Stimulated activated CD4-positive, alpha-beta T cell treated with anti-CD3 and anti-CD28 coated beads, Interleukin-1b, Interleukin-23, amount 100 ng/mL, for 4 hours (primary cell): Measurements from ENCODE around the gene DOCK6.
"Not testable (repeated sequence)": the region's sequence is repeated elsewhere in the genome, so short reads cannot be mapped to it uniquely, and the experiment has no call there.

ENCODE experiments used
- DNase-seq, 2 donors: peaks; one replicate each; pipeline ENCODE4 v3.0.0-alpha.2; 2020; ENCODE audit warnings: low read depth in 2 of 2

Gene DOCK6

GRCh38 chr19:11172576-11172975 is 89.7 kb downstream of the DOCK6 start:
- no peak for DNase-seq

GRCh38 chr19:11171144-11171543 is 91.2 kb downstream of the DOCK6 start:
- DNase-seq = no peak

- no peak for DNase-seq
Observed at GRCh38 chr19:11169896-11170678, 92.2 kb downstream of the DOCK6 start.

GRCh38 chr19:11168568-11168967 is 93.8 kb downstream of the DOCK6 start:
- DNase-seq = no peak

- DNase-seq = no peak
Observed at GRCh38 chr19:11166281-11167142, 95.8 kb downstream of the DOCK6 start.

- DNase-seq = no peak
Observed at GRCh38 chr19:11165486-11166030, 96.8 kb downstream of the DOCK6 start.

GRCh38 chr19:11164879-11165406 is 97.4 kb downstream of the DOCK6 start:
- no peak for DNase-seq

GRCh38 chr19:11164296-11164695 is 98.0 kb downstream of the DOCK6 start:
- no peak for DNase-seq

GRCh38 chr19:11160440-11160768 is 101.9 kb downstream of the DOCK6 start:
- DNase-seq = not testable (repeated sequence)

GRCh38 chr19:11159598-11160439 is 102.5 kb downstream of the DOCK6 start:
- DNase-seq = no peak

- peak; percentile 74 to 79 for DNase-seq
Observed at GRCh38 chr19:11155373-11156120, 106.8 kb downstream of the DOCK6 start, which contains the start of gene SPC24. Gene SPC24, minus strand, starts transcription at chr19:11155782. Its CDS starts 6 bp downstream, at chr19:11155776.

GRCh38 chr19:11154683-11155047 is 107.7 kb downstream of the DOCK6 start:
- DNase-seq = no peak

GRCh38 chr19:11152318-11153062 is 109.8 kb downstream of the DOCK6 start:
- DNase-seq = no peak

- no peak for DNase-seq
Observed at GRCh38 chr19:11151181-11151580, 111.1 kb downstream of the DOCK6 start.
